Body of pancreas (tissue), 4 donors: ENCODE results near the gene SRD5A1. TPM values are rescaled to one million over a fixed set of nuclear protein-coding genes. Genes with fewer than 3 reads are reported as not detected.

ENCODE experiments used
- ATAC-seq: fragments of 150-250 bp; one replicate; pipeline ENCODE4 v1.9.1; 2016
- DNase-seq, 4 donors: peaks; one replicate each; pipeline ENCODE4 v3.0.0-alpha.2; 2019
- H3K27ac ChIP-seq, 4 donors: fragments of 200-600 bp; sonication (generic); 1 replicate in 3 of 4; 2 replicates in 1 of 4; pipeline versions ENCODE4 v1.5.1 to v1.6.1; 2016 to 2019; ENCODE audit warnings: mild to moderate bottlenecking in 1 of 4, mixed read lengths in 1 of 4, moderate library complexity in 1 of 4
- H3K27me3 ChIP-seq, 2 donors: fragments of 200-600 bp; sonication (generic); one replicate each; pipeline ENCODE4 v1.6.0; 2016; ENCODE audit warnings: mild to moderate bottlenecking in 1 of 2
- H3K36me3 ChIP-seq, 2 donors: fragments of 200-600 bp; sonication (generic); replicated peaks in 1 of 2; 2 replicates each; pipeline ENCODE4 v1.5.1; 2016; ENCODE audit warnings: low read depth in 2 of 2; ENCODE audit not compliant: insufficient read depth in 1 of 2
- H3K4me1 ChIP-seq: fragments of 200-600 bp; sonication (generic); one replicate; pipeline ENCODE4 v1.6.0; 2016
- H3K4me3 ChIP-seq, 2 donors: fragments of 200-600 bp; sonication (generic); 1 replicate in 1 of 2; 2 replicates in 1 of 2; pipeline ENCODE4 v1.5.1; 2016 to 2019
- H3K9me3 ChIP-seq, 3 donors: fragments of 200-600 bp; sonication (generic); 1 replicate in 2 of 3; 2 replicates in 1 of 3; pipeline ENCODE4 v1.5.1; 2016
- POLR2A ChIP-seq, 3 donors: fragments of 450-650 bp; IDR thresholded peaks; one replicate each; pipeline ENCODE4 v1.6.1; 2016; ENCODE audit warnings: antibody characterized with exemption in 3 of 3, mild to moderate bottlenecking in 2 of 3
- WGBS, 2 donors: methylation state at CpG; one replicate each; pipeline ENCODE4 v1.1.5; 2017; 5-methylcytosine and 5-hydroxymethylcytosine counted together
- intact Hi-C: fragments of 100-400 bp; cut with DNase I; formaldehyde crosslinking; loops from one replicate; pipeline ENCODE4 v1.15.1; 2023
- total RNA-seq, 2 donors: library from RNA; depleted of rRNA; stranded (reverse); fragments of >200 nt; gene quantifications; one replicate each; pipeline ENCODE4 v1.1.0, GENCODE V29; 2016
- TF ChIP-seq, protein P1 (sequence below), 7 experiments: fragments of 450-650 bp in 4 of 7; fragments of 200-600 bp in 3 of 7; sonication (generic) in 3 of 7; IDR thresholded peaks; one replicate each; pipeline ENCODE4 v1.5.1; 2016 to 2019; ENCODE audit warnings: antibody characterized with exemption in 7 of 7

Gene SRD5A1
- total RNA-seq, 2 donors from 2014 or later = 1.6 to 4.2 TPM

DNA sequence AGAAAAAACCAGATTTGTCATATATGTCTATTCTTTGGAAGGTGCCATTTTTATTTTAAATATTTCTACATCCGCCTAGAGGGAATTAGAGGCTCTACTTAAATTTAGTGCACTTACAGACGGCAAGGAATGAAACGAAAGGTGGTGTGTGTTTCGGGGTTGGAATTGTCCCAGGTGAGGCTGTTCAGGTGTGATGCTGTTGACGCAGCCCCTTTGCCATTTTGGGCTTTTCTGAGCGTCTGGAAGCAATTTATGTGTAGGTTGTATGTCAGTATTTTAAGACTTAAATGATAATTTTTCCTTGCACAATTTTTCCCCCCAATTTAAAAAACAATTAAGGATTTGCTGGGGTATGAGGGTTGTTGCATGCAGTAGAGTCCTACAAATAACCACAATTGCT, 82.0 kb downstream of the SRD5A1 start:
- Histone ChIP-seq H3K4me3 (no peak overlapping the region), H3K27ac (no peak overlapping the region), H3K27me3 (no peaks in the 10 kb centered on the region), H3K36me3 (no peaks in the 10 kb centered on the region), H3K9me3 (no peaks in the 10 kb centered on the region), H3K4me1 (peaks cover 59% of the 10 kb centered on the region)
- no peak for ATAC-seq
- TF ChIP-seq POLR2A (IDR thresholded peaks at IDR 0.05) = no peak
- TF ChIP-seq, protein P1, sequence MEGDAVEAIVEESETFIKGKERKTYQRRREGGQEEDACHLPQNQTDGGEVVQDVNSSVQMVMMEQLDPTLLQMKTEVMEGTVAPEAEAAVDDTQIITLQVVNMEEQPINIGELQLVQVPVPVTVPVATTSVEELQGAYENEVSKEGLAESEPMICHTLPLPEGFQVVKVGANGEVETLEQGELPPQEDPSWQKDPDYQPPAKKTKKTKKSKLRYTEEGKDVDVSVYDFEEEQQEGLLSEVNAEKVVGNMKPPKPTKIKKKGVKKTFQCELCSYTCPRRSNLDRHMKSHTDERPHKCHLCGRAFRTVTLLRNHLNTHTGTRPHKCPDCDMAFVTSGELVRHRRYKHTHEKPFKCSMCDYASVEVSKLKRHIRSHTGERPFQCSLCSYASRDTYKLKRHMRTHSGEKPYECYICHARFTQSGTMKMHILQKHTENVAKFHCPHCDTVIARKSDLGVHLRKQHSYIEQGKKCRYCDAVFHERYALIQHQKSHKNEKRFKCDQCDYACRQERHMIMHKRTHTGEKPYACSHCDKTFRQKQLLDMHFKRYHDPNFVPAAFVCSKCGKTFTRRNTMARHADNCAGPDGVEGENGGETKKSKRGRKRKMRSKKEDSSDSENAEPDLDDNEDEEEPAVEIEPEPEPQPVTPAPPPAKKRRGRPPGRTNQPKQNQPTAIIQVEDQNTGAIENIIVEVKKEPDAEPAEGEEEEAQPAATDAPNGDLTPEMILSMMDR (IDR thresholded peaks at IDR 0.05) = no peak
- WGBS, 2 donors = 43 to 50% methylated on average over 6 of the region's 6 CpGs
- intact Hi-C loops = no loop called here
- DNase-seq = no peak

DNA sequence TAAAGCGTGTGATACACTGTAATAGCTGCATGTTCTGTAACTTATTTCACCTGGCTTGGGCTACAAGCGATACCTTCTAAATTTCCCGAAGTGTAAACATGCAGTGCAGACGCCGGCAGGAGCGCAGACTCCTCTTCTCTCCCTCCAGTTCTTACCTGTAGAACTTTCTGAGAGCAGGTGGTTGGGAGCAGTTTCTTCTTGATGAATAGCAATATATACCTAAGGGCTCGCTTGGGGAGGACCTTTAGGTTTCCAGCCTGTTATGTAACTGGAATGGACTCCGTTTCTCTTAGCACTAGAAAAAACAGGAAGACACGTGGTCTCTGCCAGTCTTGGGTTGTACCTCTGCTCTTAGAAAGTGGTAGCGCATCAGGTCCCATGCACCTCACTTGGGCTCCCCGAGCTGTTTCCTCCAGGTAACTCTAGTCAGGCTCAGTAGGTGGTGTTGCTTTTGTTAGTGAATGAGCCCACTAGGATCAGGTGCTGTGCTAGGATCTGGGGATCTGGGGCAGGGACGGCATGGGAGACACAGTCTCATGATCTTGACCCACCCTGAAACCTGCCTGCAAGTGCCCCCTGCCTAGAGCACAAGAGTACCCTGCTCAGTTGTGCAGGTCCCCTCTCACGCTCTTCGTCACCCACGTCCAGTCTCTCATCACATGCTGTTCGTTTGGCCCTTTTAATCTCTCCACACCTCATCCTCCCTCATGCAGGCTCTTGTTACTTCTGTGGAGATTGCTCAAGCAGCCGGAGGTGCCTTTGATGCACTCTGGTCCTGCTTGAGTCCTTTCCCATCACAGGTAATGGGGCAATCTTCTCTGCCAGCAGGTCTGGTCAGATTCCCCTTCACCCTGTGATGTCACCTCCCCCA, 82.8 kb downstream of the SRD5A1 start:
- WGBS, 2 donors = 32 to 37% methylated on average over 17 of the region's 17 CpGs
- H3K27ac ChIP-seq = no peak overlapping the region
- TF ChIP-seq POLR2A (IDR thresholded peaks at IDR 0.05) = no peak
- TF ChIP-seq, protein P1 (IDR thresholded peaks at IDR 0.05) = no peak
- intact Hi-C loops = no loop called here
- H3K27me3 ChIP-seq = no peaks in the 10 kb centered on the region
- DNase-seq (no peak), ATAC-seq (no peak)
- H3K4me3 ChIP-seq = peak overlapping the region in 1 of 2 donors; percentile 9
- no peaks in the 10 kb centered on the region for H3K9me3 ChIP-seq
- no peaks in the 10 kb centered on the region for H3K36me3 ChIP-seq
- peaks cover 59% of the 10 kb centered on the region for H3K4me1 ChIP-seq

DNA sequence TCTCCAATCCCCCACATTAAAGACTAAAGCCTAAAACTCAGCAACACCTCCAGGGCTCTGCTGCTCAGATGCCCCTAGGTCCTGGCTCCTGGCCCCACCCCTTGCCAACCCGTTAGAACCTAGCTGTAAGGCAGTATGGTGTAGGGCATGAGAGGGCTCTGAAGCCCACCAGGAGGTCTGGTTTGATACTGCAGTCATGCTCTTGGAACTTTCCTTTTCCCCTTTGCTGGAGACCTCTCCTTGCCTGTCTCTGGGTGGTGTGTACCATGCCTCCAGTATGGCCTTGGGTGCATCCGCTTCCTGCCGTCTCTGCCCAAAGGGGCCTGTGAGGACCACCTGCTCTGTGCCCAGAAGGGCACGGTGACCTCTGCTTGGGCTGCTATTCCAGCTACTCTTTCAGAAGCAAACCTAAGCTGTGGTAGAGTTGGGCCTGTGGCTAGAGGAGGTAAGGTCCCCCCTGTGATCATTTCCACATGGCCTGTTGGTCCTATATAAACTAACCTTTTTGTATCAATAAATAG, 83.4 kb downstream of the SRD5A1 start:
- H3K36me3 ChIP-seq = no peaks in the 10 kb centered on the region
- WGBS, 2 donors = 83 to 85% methylated on average over 4 of the region's 4 CpGs
- intact Hi-C loops = no loop called here
- H3K4me3 ChIP-seq = no peak overlapping the region
- H3K27ac ChIP-seq = no peak overlapping the region
- H3K4me1 ChIP-seq = peaks cover 62% of the 10 kb centered on the region
- ATAC-seq = no peak
- no peaks in the 10 kb centered on the region for H3K9me3 ChIP-seq
- H3K27me3 ChIP-seq = no peaks in the 10 kb centered on the region
- DNase-seq = no peak
- TF ChIP-seq, protein P1 (IDR thresholded peaks at IDR 0.05) = no peak
- no peak for TF ChIP-seq POLR2A (IDR thresholded peaks at IDR 0.05)

DNA sequence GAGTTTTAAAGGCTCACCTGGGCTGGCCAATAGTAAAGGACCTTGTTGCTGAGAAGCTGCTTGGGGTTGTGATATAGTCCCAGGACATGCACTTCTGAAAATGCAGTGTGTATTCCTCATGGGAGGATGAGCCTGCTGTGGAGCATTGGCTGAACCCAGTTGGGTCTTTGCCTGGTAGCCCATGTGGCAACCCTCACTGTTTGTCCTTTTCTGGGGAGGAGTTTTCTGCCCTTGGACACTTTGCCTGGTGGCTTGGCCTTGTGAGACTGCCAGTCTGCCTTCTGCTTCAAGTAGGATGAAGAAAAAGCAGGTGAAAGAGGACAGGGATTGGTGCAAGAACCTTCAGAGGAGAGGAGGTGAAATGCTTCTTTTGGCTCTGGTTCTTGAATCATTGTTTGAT, 84.0 kb downstream of the SRD5A1 start:
- ATAC-seq = no peak
- TF ChIP-seq POLR2A (IDR thresholded peaks at IDR 0.05) = no peak
- TF ChIP-seq, protein P1 (IDR thresholded peaks at IDR 0.05) = no peak
- H3K4me3 ChIP-seq = no peak overlapping the region
- no peaks in the 10 kb centered on the region for H3K36me3 ChIP-seq
- intact Hi-C loops = no loop called here
- peaks cover 63% of the 10 kb centered on the region for H3K4me1 ChIP-seq
- H3K27me3 ChIP-seq = no peaks in the 10 kb centered on the region
- DNase-seq = no peak
- H3K27ac ChIP-seq = no peak overlapping the region
- no peaks in the 10 kb centered on the region for H3K9me3 ChIP-seq
